GM12864 (cell line): ENCODE measurements around the gene MTIF3.

ENCODE experiments used
- DNase-seq: peaks from one replicate; pipeline ENCODE4 v3.0.0-alpha.2; 2011; ENCODE audit warnings: low read depth
- H3K4me3 ChIP-seq: 2 replicates; pipeline ENCODE4 v1.5.1; 2011; ENCODE audit warnings: mild to moderate bottlenecking, low read depth, low read length, control low read depth
- TF ChIP-seq, protein P1 (sequence below): IDR thresholded peaks from 2 replicates; pipeline ENCODE4 v1.5.1; 2011; ENCODE audit warnings: low read depth, mild to moderate bottlenecking, moderate library complexity, low read length, control low read depth, inconsistent platforms; ENCODE audit errors: missing control alignments

MTIF3 gene

DNA sequence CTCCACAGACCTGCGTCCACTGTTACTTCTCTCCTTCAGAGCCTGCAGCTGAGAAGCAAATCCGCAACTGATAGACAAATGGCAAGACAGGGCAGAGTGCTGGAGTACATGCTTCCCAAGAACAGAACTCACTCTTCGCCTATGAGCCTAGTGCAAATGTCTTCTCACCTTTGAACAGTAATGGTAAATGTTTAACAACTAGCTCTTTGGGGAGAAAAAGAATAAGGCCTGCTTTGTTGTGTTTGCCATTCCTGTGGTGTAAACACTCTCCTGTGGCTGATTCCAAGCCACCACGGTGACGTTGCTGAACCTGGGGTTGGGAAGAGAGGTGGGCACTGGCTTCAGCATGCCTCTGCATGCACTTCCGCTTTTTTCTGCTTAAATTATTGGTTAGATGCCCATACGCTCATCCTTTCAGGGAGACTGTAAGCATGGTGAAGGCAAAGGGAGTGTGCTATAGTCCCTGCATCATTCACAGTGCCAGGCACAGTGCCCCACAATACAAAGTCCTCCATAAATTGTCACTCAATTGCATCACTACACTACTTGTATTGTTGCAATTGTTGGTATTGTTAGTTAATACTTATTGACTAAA is 54.0 kb downstream of the MTIF3 start:
- no peak overlapping the region for H3K4me3 ChIP-seq
- DNase-seq = no peak
- TF ChIP-seq, protein P1, sequence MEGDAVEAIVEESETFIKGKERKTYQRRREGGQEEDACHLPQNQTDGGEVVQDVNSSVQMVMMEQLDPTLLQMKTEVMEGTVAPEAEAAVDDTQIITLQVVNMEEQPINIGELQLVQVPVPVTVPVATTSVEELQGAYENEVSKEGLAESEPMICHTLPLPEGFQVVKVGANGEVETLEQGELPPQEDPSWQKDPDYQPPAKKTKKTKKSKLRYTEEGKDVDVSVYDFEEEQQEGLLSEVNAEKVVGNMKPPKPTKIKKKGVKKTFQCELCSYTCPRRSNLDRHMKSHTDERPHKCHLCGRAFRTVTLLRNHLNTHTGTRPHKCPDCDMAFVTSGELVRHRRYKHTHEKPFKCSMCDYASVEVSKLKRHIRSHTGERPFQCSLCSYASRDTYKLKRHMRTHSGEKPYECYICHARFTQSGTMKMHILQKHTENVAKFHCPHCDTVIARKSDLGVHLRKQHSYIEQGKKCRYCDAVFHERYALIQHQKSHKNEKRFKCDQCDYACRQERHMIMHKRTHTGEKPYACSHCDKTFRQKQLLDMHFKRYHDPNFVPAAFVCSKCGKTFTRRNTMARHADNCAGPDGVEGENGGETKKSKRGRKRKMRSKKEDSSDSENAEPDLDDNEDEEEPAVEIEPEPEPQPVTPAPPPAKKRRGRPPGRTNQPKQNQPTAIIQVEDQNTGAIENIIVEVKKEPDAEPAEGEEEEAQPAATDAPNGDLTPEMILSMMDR = no peak

DNA sequence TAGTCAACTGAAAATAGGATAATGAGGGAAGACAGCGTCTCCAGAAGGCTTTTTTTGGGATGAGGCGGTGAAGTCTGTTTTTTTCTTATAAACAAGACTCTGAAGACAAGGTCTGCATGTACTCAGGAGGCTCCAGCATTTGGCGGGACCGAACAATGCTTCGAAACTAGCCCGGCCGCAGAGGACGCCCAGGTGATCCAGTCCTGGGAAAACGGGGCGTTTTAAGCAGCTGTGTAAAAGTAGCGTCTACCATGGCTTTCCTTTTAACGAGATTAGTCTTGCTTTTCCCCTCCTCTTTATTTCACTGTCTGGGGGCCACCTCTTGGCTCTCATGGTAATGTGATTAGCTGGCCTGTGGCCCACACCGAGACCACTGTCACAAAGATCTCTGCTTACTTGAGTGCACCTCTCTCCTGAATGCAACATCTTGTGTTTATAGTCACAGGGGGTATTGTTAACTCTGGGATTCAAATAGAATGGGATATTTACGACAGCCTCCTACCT is 55.3 kb downstream of the MTIF3 start:
- no peak for DNase-seq
- TF ChIP-seq, protein P1 = no peak
- H3K4me3 ChIP-seq = no peak overlapping the region

DNA sequence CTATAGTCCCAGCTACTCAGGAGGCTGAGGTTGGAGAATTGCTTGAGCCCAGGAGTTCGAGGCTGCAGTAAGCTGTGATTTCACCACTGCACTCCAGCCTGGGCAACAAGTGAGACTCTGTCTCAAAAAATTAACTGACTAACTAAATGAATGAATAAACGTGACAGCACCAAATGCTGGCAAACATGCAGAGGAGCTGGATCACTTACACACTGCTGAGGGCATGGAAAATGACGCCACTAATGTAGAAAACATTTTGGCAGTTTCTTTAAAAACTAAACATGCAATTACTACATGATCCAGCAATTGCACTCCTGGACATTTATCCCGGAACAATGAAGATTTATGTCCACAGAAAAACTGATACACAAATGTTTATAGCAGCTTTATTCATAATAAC is 57.3 kb downstream of the MTIF3 start:
- TF ChIP-seq, protein P1 = no peak
- DNase-seq = no peak
- no peak overlapping the region for H3K4me3 ChIP-seq

DNA sequence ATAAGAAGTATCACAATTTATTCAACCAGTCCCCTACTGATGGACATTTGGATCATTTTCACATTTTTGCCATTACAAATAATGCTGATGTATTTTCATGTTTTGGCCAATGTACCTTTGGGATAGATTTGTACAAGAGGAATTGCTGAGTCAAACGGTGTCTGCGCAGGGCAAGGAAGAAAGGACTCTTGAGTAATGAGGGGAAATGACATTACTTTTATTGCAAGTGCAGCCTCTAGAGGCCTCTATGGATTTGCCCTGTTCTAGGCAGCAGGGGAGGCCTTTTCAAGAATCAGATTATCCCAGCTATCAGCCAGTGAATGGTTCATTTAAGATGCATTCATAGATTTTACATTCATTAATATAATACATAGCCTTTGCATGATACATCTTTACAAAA is 58.9 kb downstream of the MTIF3 start:
- DNase-seq = no peak
- TF ChIP-seq, protein P1 = no peak
- no peak overlapping the region for H3K4me3 ChIP-seq

DNA sequence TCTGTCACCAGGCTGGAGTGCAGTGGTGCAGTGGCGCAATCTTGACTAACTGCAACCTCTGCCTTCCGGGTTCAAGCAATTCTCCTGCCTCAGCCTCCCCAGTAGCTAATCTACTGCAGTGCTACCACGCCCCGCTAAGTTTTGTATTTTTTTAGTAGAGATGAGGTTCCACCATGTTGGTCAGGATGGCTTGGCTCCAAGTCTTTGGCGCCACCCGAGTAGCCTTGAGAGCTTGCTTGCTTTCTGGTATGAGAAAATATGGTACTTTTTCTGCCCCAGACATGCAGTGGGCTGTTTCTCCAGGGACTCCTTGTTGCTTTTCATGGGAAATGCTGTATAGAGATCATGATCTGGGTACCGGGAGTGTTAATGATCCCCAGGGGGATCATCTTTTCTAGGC is 60.5 kb downstream of the MTIF3 start:
- TF ChIP-seq, protein P1 = no peak
- DNase-seq = no peak
- H3K4me3 ChIP-seq = no peak overlapping the region

DNA sequence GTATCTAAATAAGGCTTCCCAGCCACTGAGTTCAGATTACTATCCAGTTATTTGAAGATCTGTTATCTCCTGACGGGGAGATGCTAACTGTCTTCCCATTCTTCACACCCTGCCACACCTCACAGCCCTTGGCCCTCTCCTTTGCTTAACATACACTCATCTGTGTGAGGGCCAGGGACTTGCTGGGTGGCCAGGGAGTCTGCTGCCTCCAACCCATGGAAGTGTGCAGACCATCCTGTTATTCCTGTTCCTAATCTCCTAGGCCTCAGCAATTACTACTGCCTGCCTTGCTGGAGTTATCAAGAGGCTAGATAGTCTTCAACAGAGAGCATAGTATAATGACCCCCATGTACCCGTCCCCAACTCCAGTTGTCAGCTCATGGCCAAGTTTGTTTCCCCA is 62.1 kb downstream of the MTIF3 start:
- no peak overlapping the region for H3K4me3 ChIP-seq
- no peak for DNase-seq
- TF ChIP-seq, protein P1 = no peak
